Loucy (cell line): ENCODE results near the gene ADARB1.

Source experiments
- H2AFZ ChIP-seq: fragments of 200-600 bp; sonication (generic); 2 replicates; pipeline ENCODE4 v1.6.0; 2016; ENCODE audit warnings: antibody characterized with exemption, mild to moderate bottlenecking, low read length, moderate library complexity
- H3F3A ChIP-seq: fragments of 200-600 bp; 2 replicates; pipeline ENCODE4 v1.6.0; 2016; ENCODE audit warnings: antibody characterized with exemption, low read depth, mild to moderate bottlenecking
- H3K27me3 ChIP-seq: fragments of 200-600 bp; sonication (generic); 2 replicates; pipeline ENCODE4 v1.6.1; 2014; ENCODE audit warnings: low read length, mild to moderate bottlenecking; ENCODE audit not compliant: insufficient read depth, poor library complexity, severe bottlenecking
- H3K36me3 ChIP-seq: fragments of 200-600 bp; sonication (generic); 2 replicates; pipeline ENCODE4 v1.6.1; 2016; ENCODE audit warnings: low read length; ENCODE audit not compliant: insufficient read depth
- H3K4me1 ChIP-seq: fragments of 200-600 bp; sonication (generic); 2 replicates; pipeline ENCODE4 v1.5.1; 2014; ENCODE audit warnings: low read length, mild to moderate bottlenecking; ENCODE audit not compliant: insufficient read depth, poor library complexity, severe bottlenecking
- H3K4me2 ChIP-seq: fragments of 200-600 bp; sonication (generic); 2 replicates; pipeline ENCODE4 v1.6.0; 2014; ENCODE audit warnings: antibody characterized with exemption, low read length, low read depth, mild to moderate bottlenecking; ENCODE audit not compliant: poor library complexity, severe bottlenecking
- H3K4me3 ChIP-seq: fragments of 200-600 bp; sonication (generic); 2 replicates; pipeline ENCODE4 v1.5.1; 2014; ENCODE audit warnings: low read length, mild to moderate bottlenecking, mixed read lengths; ENCODE audit not compliant: poor library complexity, severe bottlenecking
- H3K79me2 ChIP-seq: fragments of 200-600 bp; sonication (generic); 2 replicates; pipeline ENCODE4 v1.6.1; 2014; ENCODE audit warnings: low read length; ENCODE audit not compliant: insufficient read depth
- H3K9ac ChIP-seq: fragments of 200-600 bp; sonication (generic); 2 replicates; pipeline ENCODE4 v1.6.0; 2014; ENCODE audit warnings: mild to moderate bottlenecking, low read depth, low read length, moderate library complexity; ENCODE audit not compliant: poor library complexity, severe bottlenecking
- H3K9me2 ChIP-seq: fragments of 200-600 bp; sonication (generic); replicated peaks from 2 replicates; pipeline ENCODE4 v1.6.1; 2016; ENCODE audit warnings: low read depth, low read length, mixed read lengths
- H3K9me3 ChIP-seq: fragments of 200-600 bp; sonication (generic); 2 replicates; pipeline ENCODE4 v1.6.1; 2014; ENCODE audit warnings: mild to moderate bottlenecking, antibody characterized with exemption, low read length, low read depth; ENCODE audit not compliant: insufficient read depth
- H4K20me1 ChIP-seq: fragments of 200-600 bp; sonication (generic); 2 replicates; pipeline ENCODE4 v1.6.0; 2014; ENCODE audit warnings: antibody characterized with exemption, low read length, mild to moderate bottlenecking; ENCODE audit not compliant: insufficient read depth, poor library complexity, severe bottlenecking
- EZH2phosphoT487 ChIP-seq: fragments of 200-600 bp; IDR thresholded peaks from 2 replicates; pipeline ENCODE4 v1.6.1; 2018; ENCODE audit warnings: antibody characterized with exemption, mild to moderate bottlenecking, moderate library complexity, borderline replicate concordance
- TF ChIP-seq, protein P1 (sequence below): fragments of 200-600 bp; sonication (generic); conservative IDR thresholded peaks from 2 replicates; pipeline ENCODE4 v1.5.1; 2014; ENCODE audit warnings: mild to moderate bottlenecking, antibody characterized with exemption, low read length

ADARB1 gene

DNA sequence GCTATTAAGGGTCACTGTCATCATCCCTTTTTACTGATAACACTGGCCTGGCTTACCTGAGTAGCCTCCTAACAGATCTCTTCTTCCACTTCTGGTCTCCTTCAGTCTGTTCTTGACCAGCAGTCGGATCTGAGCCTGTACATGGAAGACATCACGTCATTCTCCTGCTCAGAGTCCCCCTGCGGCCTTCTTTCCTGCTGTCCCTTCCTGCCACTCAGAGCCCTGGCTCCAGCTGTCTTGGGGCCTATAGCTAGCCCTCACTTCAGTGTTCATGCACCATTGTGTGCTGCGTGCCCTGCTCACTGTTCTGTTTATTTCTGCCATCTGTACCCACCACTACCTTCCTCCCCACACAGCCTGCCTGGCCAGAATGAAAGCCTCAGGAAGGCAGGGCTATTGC lies 8.4 kb downstream of the ADARB1 start:
- Histone ChIP-seq H3K4me1 (peaks cover 99% of the 10 kb centered on the region), H3K4me2 (peak overlapping the region; percentile 18), H3K9me2 (no peaks in the 10 kb centered on the region), H3K27me3 (no peaks in the 10 kb centered on the region), H3K9me3 (no peaks in the 10 kb centered on the region), H3F3A (peaks cover 14% of the 10 kb centered on the region; the same call in 1 of the 2 replicates), H3K9ac (no peak overlapping the region), H4K20me1 (no peaks in the 10 kb centered on the region), H3K36me3 (no peaks in the 10 kb centered on the region), H3K4me3 (no peak overlapping the region), H2AFZ (no peak overlapping the region), H3K79me2 (peaks cover 73% of the 10 kb centered on the region)
- TF ChIP-seq EZH2phosphoT487, result no peak
- TF ChIP-seq, protein P1, sequence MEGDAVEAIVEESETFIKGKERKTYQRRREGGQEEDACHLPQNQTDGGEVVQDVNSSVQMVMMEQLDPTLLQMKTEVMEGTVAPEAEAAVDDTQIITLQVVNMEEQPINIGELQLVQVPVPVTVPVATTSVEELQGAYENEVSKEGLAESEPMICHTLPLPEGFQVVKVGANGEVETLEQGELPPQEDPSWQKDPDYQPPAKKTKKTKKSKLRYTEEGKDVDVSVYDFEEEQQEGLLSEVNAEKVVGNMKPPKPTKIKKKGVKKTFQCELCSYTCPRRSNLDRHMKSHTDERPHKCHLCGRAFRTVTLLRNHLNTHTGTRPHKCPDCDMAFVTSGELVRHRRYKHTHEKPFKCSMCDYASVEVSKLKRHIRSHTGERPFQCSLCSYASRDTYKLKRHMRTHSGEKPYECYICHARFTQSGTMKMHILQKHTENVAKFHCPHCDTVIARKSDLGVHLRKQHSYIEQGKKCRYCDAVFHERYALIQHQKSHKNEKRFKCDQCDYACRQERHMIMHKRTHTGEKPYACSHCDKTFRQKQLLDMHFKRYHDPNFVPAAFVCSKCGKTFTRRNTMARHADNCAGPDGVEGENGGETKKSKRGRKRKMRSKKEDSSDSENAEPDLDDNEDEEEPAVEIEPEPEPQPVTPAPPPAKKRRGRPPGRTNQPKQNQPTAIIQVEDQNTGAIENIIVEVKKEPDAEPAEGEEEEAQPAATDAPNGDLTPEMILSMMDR, result no peak

DNA sequence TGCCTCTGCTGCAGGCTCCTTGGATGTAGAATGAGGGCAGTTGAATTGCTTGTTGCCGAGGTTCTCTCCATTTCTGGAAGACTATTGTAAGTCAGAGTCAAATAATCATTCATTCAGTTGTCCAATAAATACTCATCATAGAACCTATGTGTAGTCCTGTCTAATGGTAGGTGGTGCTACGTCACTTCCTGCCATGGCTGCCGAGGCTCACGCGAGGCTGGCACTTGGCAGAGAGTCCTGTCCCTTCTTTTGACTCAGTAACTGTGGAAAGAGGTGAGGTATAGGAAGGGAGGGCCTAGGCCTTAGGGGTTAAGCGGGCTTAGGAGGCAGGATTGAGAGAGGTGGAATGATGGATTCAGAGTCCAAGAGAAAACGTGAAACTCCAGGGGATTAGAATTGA lies 9.7 kb downstream of the ADARB1 start:
- Histone ChIP-seq H3K4me1 (peaks cover 97% of the 10 kb centered on the region), H3K27me3 (no peaks in the 10 kb centered on the region), H3K9ac (no peak overlapping the region), H3K9me3 (no peaks in the 10 kb centered on the region), H2AFZ (no peak overlapping the region), H3K9me2 (no peaks in the 10 kb centered on the region), H3K4me3 (no peak overlapping the region), H3K36me3 (no peaks in the 10 kb centered on the region), H3K79me2 (peaks cover 78% of the 10 kb centered on the region), H3F3A (peaks cover 9% of the 10 kb centered on the region; the same call in 1 of the 2 replicates), H4K20me1 (no peaks in the 10 kb centered on the region), H3K4me2 (peak overlapping the region; percentile 15)
- TF ChIP-seq EZH2phosphoT487, result no peak
- TF ChIP-seq, protein P1, result no peak

- peaks cover 82% of the 10 kb centered on the region for H3K79me2 ChIP-seq
- H2AFZ ChIP-seq, result no peak overlapping the region
- no peaks in the 10 kb centered on the region for H4K20me1 ChIP-seq
- H3K9me3 ChIP-seq, result no peaks in the 10 kb centered on the region
- H3F3A ChIP-seq, result peaks cover 4% of the 10 kb centered on the region; the same call in 1 of the 2 replicates
- no peaks in the 10 kb centered on the region for H3K9me2 ChIP-seq
- H3K27me3 ChIP-seq, result no peaks in the 10 kb centered on the region
- H3K4me3 ChIP-seq, result no peak overlapping the region
- no peak overlapping the region for H3K4me2 ChIP-seq
- H3K36me3 ChIP-seq, result no peaks in the 10 kb centered on the region
- no peak overlapping the region for H3K9ac ChIP-seq
- TF ChIP-seq, protein P1, result no peak
- no peak for TF ChIP-seq EZH2phosphoT487
- H3K4me1 ChIP-seq, result peaks cover 94% of the 10 kb centered on the region
Observed at GRCh38 chr21:45084881-45085536, 10.6 kb downstream of the ADARB1 start.
